Caco-2 (cell line): ENCODE data around the gene ADH1A. TPM values are rescaled to one million over a fixed set of nuclear protein-coding genes. Genes with fewer than 3 reads are reported as not detected.

ENCODE experiments used
- BruUV-seq: library from RNA; stranded (reverse); fragments of 400-500 nt; replicated peaks from 2 replicates; lab custom pipeline; 2021; lab: Mats Ljungman, UMichigan
- CTCF ChIA-PET: fragments of 300-600 bp; sonication (Branson Sonifier 250); formaldehyde crosslinking; loops from one replicate; lab custom pipeline; 2022; ENCODE audit warnings: antibody characterized with exemption; lab: Charles Lee
- POLR2A ChIA-PET: fragments of 300-600 bp; sonication (Branson Sonifier 250); formaldehyde crosslinking; loops from one replicate; lab custom pipeline; 2022; ENCODE audit warnings: antibody characterized with exemption; lab: Charles Lee
- DNase-seq, 2 experiments: peaks; one replicate each; pipeline versions ENCODE4 v3.0.0 to v3.0.0-alpha.2; 2020 to 2022
- H3K27me3 ChIP-seq: replicated peaks from 2 replicates; pipeline ENCODE4 v1.6.0; 2011; ENCODE audit warnings: low read length; ENCODE audit not compliant: control insufficient read depth, insufficient read depth
- H3K36me3 ChIP-seq: 2 replicates; pipeline ENCODE4 v1.5.1; 2011; ENCODE audit warnings: low read length; ENCODE audit not compliant: control insufficient read depth, insufficient read depth
- H3K4me1 ChIP-seq: fragments of 250-450 bp; sonication (Bioruptor Pico); 2 replicates; pipeline ENCODE4 v1.5.1; 2020; ENCODE audit warnings: mild to moderate bottlenecking
- H3K4me3 ChIP-seq: 2 replicates; pipeline ENCODE4 v1.5.1; 2011; ENCODE audit warnings: low read depth, mild to moderate bottlenecking, control low read depth, low read length
- H3K9me3 ChIP-seq: fragments of 250-450 bp; sonication (Bioruptor Pico); 2 replicates; pipeline ENCODE4 v1.5.1; 2020; ENCODE audit warnings: mild to moderate bottlenecking, moderate library complexity
- H3K27ac Mint-ChIP-seq: one replicate; pipeline ENCODE4 v1.8.0; 2022; ENCODE audit warnings: mixed read lengths; ENCODE audit not compliant: unreplicated experiment
- H3K27me3 Mint-ChIP-seq: one replicate; pipeline ENCODE4 v1.8.0; 2022; ENCODE audit warnings: mixed read lengths; ENCODE audit not compliant: insufficient read depth, unreplicated experiment
- H3K36me3 Mint-ChIP-seq: one replicate; pipeline ENCODE4 v1.8.0; 2022; ENCODE audit warnings: mild to moderate bottlenecking, mixed read lengths; ENCODE audit not compliant: insufficient read depth, unreplicated experiment
- H3K4me1 Mint-ChIP-seq: one replicate; pipeline ENCODE4 v1.8.0; 2022; ENCODE audit warnings: low read depth, mixed read lengths; ENCODE audit not compliant: unreplicated experiment
- H3K4me3 Mint-ChIP-seq: one replicate; pipeline ENCODE4 v1.8.0; 2022; ENCODE audit warnings: mild to moderate bottlenecking, moderate library complexity, mixed read lengths; ENCODE audit not compliant: unreplicated experiment
- H3K9me3 Mint-ChIP-seq: one replicate; pipeline ENCODE4 v1.8.0; 2022; ENCODE audit warnings: mixed read lengths; ENCODE audit not compliant: unreplicated experiment
- intact Hi-C: fragments of 100-400 bp; cut with micrococcal nuclease; formaldehyde crosslinking; loops from one replicate; pipeline ENCODE4 v1.10.0; 2022; ENCODE audit not compliant: unreplicated experiment
- total RNA-seq: library from RNA; stranded (reverse); gene quantifications from 2 replicates; pipeline ENCODE4 v1.2.3, GENCODE V29; 2022
- TF ChIP-seq, protein P1 (sequence below), 2 experiments: fragments of 200-600 bp in 1 of 2; IDR thresholded peaks; 1 replicate in 1 of 2; 2 replicates in 1 of 2; pipeline versions ENCODE4 v1.5.1 to v1.8.0; 2011 to 2022; ENCODE audit warnings: antibody characterized with exemption in 1 of 2, control low read depth in 1 of 2, inconsistent platforms in 1 of 2, low read depth in 1 of 2, low read length in 1 of 2, mild to moderate bottlenecking in 1 of 2, moderate library complexity in 1 of 2; ENCODE audit not compliant: insufficient read depth in 1 of 2, severe bottlenecking in 1 of 2, unreplicated experiment in 1 of 2

Gene ADH1A
- total RNA-seq, 1 experiment from 2014 or later, result not detected

DNA sequence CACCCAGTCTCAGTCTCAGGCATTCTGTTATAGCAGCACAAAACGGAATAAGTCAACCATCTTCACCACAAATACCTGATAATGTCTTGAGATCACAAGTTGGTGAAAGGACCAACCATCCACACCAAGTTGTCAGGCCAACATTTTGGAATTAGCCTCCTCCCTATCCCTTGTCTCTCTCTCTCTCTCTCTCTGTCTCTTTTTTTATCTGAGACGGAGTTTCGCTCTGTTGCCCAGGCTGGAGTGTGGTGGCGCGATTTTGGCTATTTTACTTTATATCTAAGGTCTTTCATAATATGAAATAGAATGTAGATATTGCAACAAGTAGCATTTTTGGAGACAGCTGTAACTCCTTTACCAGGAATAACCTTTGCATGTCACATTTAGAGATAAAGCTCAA, 15.7 kb downstream of the ADH1A start:
- H3K4me3 ChIP-seq, result no peak overlapping the region
- POLR2A ChIA-PET, result no interaction called here
- TF ChIP-seq, protein P1, sequence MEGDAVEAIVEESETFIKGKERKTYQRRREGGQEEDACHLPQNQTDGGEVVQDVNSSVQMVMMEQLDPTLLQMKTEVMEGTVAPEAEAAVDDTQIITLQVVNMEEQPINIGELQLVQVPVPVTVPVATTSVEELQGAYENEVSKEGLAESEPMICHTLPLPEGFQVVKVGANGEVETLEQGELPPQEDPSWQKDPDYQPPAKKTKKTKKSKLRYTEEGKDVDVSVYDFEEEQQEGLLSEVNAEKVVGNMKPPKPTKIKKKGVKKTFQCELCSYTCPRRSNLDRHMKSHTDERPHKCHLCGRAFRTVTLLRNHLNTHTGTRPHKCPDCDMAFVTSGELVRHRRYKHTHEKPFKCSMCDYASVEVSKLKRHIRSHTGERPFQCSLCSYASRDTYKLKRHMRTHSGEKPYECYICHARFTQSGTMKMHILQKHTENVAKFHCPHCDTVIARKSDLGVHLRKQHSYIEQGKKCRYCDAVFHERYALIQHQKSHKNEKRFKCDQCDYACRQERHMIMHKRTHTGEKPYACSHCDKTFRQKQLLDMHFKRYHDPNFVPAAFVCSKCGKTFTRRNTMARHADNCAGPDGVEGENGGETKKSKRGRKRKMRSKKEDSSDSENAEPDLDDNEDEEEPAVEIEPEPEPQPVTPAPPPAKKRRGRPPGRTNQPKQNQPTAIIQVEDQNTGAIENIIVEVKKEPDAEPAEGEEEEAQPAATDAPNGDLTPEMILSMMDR (IDR thresholded peaks at IDR 0.05; ENCODE audit: insufficient read depth in 1 of 2, low read depth in 1 of 2, low read length in 1 of 2, severe bottlenecking in 1 of 2, unreplicated experiment in 1 of 2), result no peak
- Mint-ChIP-seq H3K4me3 (no peak overlapping the region), H3K27me3 (peaks cover 3% of the 10 kb centered on the region), H3K27ac (no peak overlapping the region), H3K36me3 (no peaks in the 10 kb centered on the region), H3K9me3 (no peaks in the 10 kb centered on the region), H3K4me1 (no peaks in the 10 kb centered on the region)
- intact Hi-C loops, result no loop called here
- BruUV-seq, result no TSS peak
- no peaks in the 10 kb centered on the region for H3K36me3 ChIP-seq
- CTCF ChIA-PET, result no interaction called here
- DNase-seq, result no peak
- H3K9me3 ChIP-seq, result no peaks in the 10 kb centered on the region
- H3K27me3 ChIP-seq, result no peaks in the 10 kb centered on the region
- no peaks in the 10 kb centered on the region for H3K4me1 ChIP-seq

DNA sequence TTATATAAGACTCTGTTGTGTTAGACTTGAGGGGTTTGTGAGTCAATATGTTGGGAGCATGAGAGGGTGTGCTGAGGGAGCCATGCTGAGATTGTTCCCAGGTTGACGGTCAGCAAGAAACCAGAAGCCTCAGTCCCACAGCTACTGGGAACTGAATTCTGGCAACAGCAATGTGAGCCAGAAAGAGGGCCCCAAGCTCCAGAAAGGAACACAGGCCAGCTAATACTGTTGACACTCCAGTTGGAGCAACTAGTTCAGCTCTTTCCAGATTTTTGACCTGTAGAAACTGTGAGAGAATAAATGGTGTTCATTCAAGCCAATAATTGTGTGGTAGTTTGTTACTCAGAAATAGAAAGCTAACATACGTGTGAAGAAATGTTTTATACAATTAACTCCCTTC, 17.1 kb downstream of the ADH1A start:
- no peak for DNase-seq

DNA sequence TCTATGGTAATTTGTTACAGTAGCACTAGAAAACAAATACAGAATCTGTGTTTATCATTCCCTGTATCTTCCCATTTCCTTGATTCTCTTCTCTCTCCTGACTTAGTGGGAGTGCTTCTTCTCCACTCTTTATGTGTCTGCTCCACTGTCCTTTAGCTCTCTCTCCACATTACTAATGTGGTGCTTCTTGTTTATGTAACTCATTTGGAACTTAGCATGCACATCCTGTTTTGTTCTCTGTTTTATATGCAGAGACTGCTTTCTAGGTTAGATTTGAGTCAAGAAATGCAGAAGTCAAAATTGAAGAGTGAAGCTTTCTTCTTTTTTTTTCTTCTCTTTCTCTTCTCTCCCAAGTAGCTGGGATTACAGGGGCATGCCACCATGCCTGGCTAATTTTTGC, 25.9 kb downstream of the ADH1A start:
- CTCF ChIA-PET, result no interaction called here
- BruUV-seq, result no TSS peak
- no peak overlapping the region for H3K4me3 Mint-ChIP-seq
- Histone ChIP-seq H3K27me3 (no peaks in the 10 kb centered on the region), H3K4me1 (no peaks in the 10 kb centered on the region), H3K9me3 (no peaks in the 10 kb centered on the region), H3K36me3 (no peaks in the 10 kb centered on the region), H3K4me3 (no peak overlapping the region)
- H3K27ac Mint-ChIP-seq, result no peak overlapping the region
- peaks cover 21% of the 10 kb centered on the region for H3K9me3 Mint-ChIP-seq
- POLR2A ChIA-PET, result no interaction called here
- DNase-seq, result no peak
- no peaks in the 10 kb centered on the region for H3K4me1 Mint-ChIP-seq
- TF ChIP-seq, protein P1 (IDR thresholded peaks at IDR 0.05; ENCODE audit: insufficient read depth in 1 of 2, low read depth in 1 of 2, low read length in 1 of 2, severe bottlenecking in 1 of 2, unreplicated experiment in 1 of 2), result no peak
- H3K27me3 Mint-ChIP-seq, result no peaks in the 10 kb centered on the region
- no peaks in the 10 kb centered on the region for H3K36me3 Mint-ChIP-seq
- intact Hi-C loops, result no loop called here

More for the DNA sequence above, 17.1 kb downstream of the ADH1A start:
- no TSS peak for BruUV-seq
- no peak overlapping the region for H3K27ac Mint-ChIP-seq
- ChIA-PET CTCF (no interaction called here), POLR2A (no interaction called here)
- no peaks in the 10 kb centered on the region for H3K36me3 ChIP-seq
- H3K4me3 Mint-ChIP-seq, result no peak overlapping the region
- TF ChIP-seq, protein P1 (IDR thresholded peaks at IDR 0.05; ENCODE audit: insufficient read depth in 1 of 2, low read depth in 1 of 2, low read length in 1 of 2, severe bottlenecking in 1 of 2, unreplicated experiment in 1 of 2), result no peak
- H3K4me1 Mint-ChIP-seq, result no peaks in the 10 kb centered on the region
- peaks cover 9% of the 10 kb centered on the region for H3K9me3 Mint-ChIP-seq
- intact Hi-C loops, result no loop called here
- no peaks in the 10 kb centered on the region for H3K27me3 ChIP-seq
- no peaks in the 10 kb centered on the region for H3K9me3 ChIP-seq
- H3K4me3 ChIP-seq, result no peak overlapping the region
- H3K4me1 ChIP-seq, result no peaks in the 10 kb centered on the region
- no peaks in the 10 kb centered on the region for H3K36me3 Mint-ChIP-seq
- H3K27me3 Mint-ChIP-seq, result peaks cover 3% of the 10 kb centered on the region
